GM12892 (cell line): ENCODE measurements around the gene ARG2.

Source experiments
- POLR2A ChIP-seq: IDR thresholded peaks from 2 replicates; pipeline ENCODE4 v1.6.1; 2011; ENCODE audit warnings: low read depth, low read length, control low read depth
- POLR2AphosphoS5 ChIP-seq: IDR thresholded peaks from 2 replicates; pipeline ENCODE4 v1.6.1; 2011; ENCODE audit warnings: low read depth, low read length, control low read depth
- TAF1 ChIP-seq: IDR thresholded peaks from 2 replicates; pipeline ENCODE4 v1.6.1; 2011; ENCODE audit warnings: low read depth, mild to moderate bottlenecking, control low read depth, low read length, borderline replicate concordance

DNA sequence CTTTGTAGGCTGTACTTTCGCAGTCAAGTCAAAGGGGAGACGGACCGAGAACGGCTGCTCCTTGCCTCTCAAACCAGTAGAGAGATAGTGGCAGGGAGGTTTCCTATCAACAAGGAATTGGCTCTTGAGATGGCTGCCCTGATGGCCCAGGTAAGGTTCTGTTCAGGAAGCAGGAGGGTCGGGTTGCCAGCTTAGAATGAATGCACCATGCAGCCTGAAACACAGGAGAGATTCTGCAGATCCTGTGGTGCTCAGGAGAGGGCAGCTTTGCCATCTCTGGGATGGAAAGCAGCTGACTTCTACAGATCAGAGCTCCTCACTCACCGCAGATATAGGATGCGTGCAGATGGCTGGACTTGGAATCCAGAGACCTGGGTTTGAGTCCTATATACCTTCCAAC lies 37.7 kb upstream of the ARG2 start:
- no peak for TF ChIP-seq POLR2A
- no peak for TF ChIP-seq POLR2AphosphoS5
- no peak for TF ChIP-seq TAF1
